LNCaP clone FGC (cell line): Measurements from ENCODE around the gene HELQ.

Experiments
- DNase-seq: peaks from one replicate; pipeline ENCODE4 v3.0.0-alpha.2; 2011; ENCODE audit warnings: low read depth
- H3K4me3 ChIP-seq: 2 replicates; pipeline ENCODE4 v1.5.1; 2011; ENCODE audit warnings: mild to moderate bottlenecking, low read depth, low read length, control low read depth
- TF ChIP-seq, protein P1 (sequence below): IDR thresholded peaks from 2 replicates; pipeline ENCODE4 v1.5.1; 2012; ENCODE audit warnings: mild to moderate bottlenecking; ENCODE audit not compliant: control insufficient read depth, insufficient read depth; ENCODE audit errors: extremely low read depth

HELQ gene

DNA sequence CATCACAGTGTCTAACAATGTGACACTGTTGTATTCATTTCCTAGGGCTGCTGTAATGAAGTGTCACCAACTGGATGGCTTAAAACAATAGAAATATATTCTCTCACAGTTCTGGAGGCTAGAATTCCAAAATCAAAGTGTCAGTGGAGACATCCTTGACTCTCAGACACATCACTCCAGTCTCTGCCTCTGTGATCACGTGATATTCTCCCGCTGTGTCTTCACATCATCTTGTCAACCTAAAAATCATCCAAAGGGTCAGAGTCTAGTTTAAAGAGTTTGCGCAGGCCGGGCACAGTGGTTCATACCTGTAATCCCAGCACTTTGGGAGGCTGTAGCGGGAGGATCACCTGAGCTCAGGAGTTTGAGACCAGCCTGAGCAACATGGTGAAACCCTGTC lies 84.4 kb downstream of the HELQ start:
- no peak overlapping the region for H3K4me3 ChIP-seq
- no peak for DNase-seq
- TF ChIP-seq, protein P1, sequence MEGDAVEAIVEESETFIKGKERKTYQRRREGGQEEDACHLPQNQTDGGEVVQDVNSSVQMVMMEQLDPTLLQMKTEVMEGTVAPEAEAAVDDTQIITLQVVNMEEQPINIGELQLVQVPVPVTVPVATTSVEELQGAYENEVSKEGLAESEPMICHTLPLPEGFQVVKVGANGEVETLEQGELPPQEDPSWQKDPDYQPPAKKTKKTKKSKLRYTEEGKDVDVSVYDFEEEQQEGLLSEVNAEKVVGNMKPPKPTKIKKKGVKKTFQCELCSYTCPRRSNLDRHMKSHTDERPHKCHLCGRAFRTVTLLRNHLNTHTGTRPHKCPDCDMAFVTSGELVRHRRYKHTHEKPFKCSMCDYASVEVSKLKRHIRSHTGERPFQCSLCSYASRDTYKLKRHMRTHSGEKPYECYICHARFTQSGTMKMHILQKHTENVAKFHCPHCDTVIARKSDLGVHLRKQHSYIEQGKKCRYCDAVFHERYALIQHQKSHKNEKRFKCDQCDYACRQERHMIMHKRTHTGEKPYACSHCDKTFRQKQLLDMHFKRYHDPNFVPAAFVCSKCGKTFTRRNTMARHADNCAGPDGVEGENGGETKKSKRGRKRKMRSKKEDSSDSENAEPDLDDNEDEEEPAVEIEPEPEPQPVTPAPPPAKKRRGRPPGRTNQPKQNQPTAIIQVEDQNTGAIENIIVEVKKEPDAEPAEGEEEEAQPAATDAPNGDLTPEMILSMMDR: no peak

DNA sequence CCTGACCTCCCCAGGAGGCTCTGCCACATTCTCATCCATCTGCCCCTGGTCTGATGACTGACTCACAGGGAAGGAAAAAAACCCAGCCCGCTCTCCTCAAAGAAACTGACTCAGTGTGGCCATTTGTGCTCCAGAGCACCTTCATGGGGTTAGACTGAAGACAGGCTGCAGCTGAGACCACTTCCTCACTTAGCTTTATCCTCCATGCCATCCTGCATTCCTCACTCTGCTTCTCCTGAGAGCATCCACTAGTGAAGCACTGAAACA lies 85.0 kb downstream of the HELQ start:
- no peak overlapping the region for H3K4me3 ChIP-seq
- DNase-seq: no peak
- TF ChIP-seq, protein P1: no peak

DNA sequence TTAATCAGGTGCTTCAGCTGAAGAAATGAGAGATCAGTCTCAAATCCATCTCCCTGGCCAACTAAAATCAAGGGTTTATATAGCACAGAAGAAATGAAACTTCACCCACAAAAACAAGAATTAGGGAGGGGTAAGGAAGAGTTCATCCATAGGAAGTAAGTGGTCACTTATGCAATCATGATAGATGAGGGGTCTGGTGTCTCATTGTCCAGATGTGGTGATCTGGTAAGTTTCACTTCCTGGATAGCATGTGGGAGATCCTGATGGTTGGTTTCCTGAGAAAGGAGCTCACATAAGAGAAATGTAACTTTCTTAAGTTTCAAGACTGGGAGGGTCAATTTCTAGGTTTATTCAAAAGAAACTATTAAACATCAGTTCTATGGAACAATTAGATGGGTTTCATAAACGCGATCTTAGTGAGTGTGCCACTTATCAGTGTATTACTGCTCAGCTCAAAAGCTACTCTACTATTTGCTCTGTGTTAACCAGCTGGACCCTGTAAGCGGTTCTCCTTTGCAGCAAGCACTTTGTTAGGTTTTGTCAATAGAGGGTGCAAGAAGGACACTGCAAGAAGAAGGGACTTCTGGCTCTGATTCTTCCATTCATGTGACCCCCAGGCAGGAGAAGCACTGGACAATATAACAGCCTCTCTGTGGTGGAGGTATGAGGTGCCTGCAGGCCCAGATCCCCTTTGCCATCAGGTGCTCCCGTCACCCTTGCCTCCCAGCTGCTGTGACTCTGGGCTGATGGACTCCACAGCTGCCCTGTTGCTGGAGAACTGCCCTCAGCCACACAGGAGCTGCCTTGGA lies 85.6 kb downstream of the HELQ start:
- DNase-seq: no peak
- no peak overlapping the region for H3K4me3 ChIP-seq
- TF ChIP-seq, protein P1: no peak

DNA sequence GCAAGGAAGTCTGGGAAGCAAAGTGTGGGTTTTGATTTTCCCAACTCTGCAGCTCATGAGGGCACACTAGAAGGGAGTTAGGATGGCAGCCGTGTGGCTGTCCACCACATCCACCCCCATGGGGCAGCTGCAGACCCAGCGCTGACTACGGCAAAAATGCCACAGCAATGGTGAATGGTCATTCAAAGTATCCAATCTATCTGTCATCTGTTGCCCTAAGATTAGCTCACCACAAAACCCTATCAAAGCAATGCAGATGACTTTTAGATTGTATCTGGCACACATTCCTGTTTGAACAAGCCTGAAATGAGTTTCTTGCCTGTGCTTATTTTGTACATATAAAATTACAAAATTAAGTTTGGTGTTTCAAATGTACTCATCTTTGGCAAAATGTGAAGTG lies 91.3 kb downstream of the HELQ start:
- H3K4me3 ChIP-seq: no peak overlapping the region
- TF ChIP-seq, protein P1: no peak
- no peak for DNase-seq

DNA sequence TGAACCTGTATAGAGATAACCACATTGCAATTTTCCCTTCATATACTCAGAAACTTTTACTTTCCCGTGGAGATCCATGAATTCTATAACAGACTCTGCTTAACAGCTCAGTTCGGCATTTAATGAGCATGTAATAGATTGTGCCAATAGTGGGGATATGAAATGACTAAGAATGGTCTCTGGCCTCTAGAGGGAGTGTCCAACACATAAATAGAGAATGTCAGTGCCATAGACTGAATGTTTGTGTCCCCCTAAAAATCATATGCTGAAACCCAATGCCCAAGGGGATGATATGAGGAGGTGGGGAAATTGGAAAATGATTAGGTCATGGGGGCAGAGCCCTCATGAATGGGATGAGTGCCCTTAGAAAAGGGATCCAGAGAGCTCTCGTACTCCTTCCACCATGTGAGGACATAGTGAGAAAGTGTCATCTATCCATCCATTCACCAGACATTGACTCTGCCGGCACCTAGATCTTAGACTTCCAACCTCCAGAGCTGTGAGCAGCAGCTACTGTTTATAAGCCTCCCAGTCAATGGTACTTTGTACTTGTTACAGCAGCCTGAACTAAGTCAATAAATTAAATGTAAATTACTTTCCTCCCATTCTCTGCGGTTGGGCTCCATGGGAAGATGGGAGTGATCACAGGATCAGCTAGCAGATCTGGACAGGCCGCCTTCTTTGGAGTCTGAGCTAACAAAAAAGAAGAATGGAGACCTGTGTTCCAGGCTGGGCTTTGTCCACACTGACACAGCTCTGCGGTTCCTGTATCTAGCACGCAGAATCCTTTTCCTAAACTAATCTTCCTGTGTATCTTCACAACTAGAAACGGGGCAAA lies 92.9 kb downstream of the HELQ start:
- no peak overlapping the region for H3K4me3 ChIP-seq
- TF ChIP-seq, protein P1: peak; percentile 48
- peak; percentile 10 for DNase-seq

DNA sequence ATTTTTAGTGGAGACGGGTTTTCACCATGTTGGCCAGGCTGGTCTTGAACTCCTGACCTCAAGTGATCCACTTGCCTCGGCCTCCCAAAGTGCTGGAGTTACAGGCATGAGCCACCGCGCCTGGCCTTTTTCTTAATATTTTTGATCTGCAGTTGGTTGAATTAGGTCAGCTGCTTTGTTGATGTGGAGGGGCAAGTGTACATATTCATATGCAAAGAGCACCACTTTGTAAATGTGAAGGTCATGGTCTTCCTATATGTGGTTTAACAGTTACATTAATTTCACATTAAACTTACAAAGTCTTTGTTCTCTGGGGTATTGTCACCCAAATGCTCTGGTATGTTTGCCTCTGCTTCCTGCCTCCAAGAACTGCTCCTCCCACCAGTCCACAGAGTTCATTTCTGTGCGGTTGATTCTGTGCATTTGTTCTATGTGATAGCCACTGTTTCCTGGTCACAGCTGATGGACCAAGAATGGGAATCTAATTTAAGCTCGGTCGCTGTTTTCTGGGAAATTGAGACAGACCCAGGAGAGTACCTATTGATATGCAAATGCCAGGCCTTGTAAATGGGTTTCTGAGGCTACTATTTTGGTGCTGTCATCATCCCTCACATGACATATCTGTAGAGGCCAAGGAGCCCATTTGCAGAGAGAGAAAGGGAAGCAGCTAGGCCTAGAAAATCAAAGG lies 94.1 kb downstream of the HELQ start:
- H3K4me3 ChIP-seq: no peak overlapping the region
- DNase-seq: no peak
- TF ChIP-seq, protein P1: no peak
